GM12875 (cell line): ENCODE results near the gene CLPSL2.

ENCODE experiments used
- H3K4me3 ChIP-seq: one replicate; pipeline ENCODE4 v1.5.1; 2011; ENCODE audit warnings: low read depth, low read length, control low read depth
- CTCF ChIP-seq: IDR thresholded peaks from 2 replicates; pipeline ENCODE4 v1.5.1; 2011; ENCODE audit warnings: low read depth, mild to moderate bottlenecking, control low read depth, inconsistent platforms, low read length, moderate library complexity, borderline replicate concordance; ENCODE audit not compliant: insufficient read depth

The CLPSL2 gene

GRCh38 chr6:35817515-35817914 is 41.1 kb downstream of the CLPSL2 start:
- no peak for TF ChIP-seq CTCF

GRCh38 chr6:35823601-35824000 is 47.2 kb downstream of the CLPSL2 start:
- no peak overlapping the region for H3K4me3 ChIP-seq
- TF ChIP-seq CTCF = no peak

More at GRCh38 chr6:35817515-35817914, 41.1 kb downstream of the CLPSL2 start:
- H3K4me3 ChIP-seq = no peak overlapping the region

- H3K4me3 ChIP-seq = no peak overlapping the region
- no peak for TF ChIP-seq CTCF
Observed at GRCh38 chr6:35824552-35825192, 48.3 kb downstream of the CLPSL2 start.
